ENCODE results near the gene EHD3.

Gene EHD3

GRCh38 chr2:31212659-31213600 is 21.0 kb upstream of the EHD3 start:
- in situ Hi-C loops (cut with MboI; ENCODE audit: low sequenced_read_pairs) = no loop called here

GRCh38 chr2:31213601-31214443 is 20.1 kb upstream of the EHD3 start:
- in situ Hi-C loops (cut with MboI; ENCODE audit: low sequenced_read_pairs) = no loop called here

- in situ Hi-C loops (cut with MboI; ENCODE audit: low sequenced_read_pairs) = no loop called here
These were observed 19.5 kb upstream of the EHD3 start for GRCh38 chr2:31214444-31214915.

DNA sequence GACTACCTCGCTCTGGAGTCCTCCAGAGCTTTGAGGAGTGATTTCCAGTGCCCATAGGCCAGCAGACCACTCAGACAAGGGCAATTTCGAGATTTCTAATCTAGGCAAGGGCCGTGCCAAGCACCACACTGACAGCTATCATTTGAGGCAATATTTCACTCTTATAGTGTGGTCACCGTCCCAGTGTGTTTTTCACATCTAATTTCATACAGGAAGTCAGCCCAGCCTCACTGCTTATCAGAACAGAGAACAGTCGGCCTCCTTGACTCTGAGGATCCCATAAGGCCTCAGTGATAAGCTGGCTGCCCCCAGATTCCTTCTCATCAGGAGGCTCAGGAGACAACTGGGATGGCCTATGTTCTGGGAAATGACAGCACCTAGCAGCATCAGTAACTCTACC is 17.2 kb upstream of the EHD3 start:
- in situ Hi-C loops (cut with MboI; ENCODE audit: low sequenced_read_pairs) = no loop called here

DNA sequence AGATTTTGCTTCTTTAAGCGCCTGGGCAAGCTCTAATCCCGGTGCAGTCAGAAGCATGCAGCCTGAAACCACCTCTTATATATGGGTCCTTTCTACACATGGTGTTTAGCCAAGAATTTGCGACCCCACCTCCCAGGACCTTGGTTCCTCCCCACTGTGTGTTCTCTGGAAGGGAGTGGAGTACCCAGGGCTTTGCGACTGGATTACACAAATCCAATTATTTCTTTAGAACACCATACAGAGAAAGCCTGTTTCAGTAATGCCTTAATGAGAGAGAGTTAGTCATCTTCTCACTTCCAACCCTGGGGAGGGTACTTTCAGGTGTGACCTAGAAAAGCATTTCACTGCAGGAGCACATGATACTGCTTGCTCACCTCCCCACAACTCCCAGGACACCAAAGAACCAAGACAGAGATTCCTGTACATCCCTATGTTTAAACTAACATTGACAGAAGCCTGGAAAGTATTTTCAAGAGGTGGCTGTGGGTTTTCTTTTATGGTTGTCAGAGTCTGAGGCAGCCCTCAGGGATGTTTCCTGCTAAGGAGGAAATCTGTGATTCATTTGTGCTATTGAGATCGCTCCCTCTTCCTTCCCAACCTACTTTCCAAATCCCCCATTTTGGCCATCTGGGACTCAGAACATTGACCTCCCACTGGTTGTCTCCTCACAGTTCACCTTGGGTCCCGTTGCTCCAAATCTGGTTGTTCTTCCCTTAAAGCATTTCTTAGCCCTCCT is 16.3 kb upstream of the EHD3 start, which contains the start of gene CAPN14:
Gene CAPN14, minus strand, starts transcription at position 51 of the 736 bp plus-strand sequence. CDS start 12,068 bp downstream, outside the sequence.
- in situ Hi-C loops (cut with MboI; ENCODE audit: low sequenced_read_pairs) = no loop called here

DNA sequence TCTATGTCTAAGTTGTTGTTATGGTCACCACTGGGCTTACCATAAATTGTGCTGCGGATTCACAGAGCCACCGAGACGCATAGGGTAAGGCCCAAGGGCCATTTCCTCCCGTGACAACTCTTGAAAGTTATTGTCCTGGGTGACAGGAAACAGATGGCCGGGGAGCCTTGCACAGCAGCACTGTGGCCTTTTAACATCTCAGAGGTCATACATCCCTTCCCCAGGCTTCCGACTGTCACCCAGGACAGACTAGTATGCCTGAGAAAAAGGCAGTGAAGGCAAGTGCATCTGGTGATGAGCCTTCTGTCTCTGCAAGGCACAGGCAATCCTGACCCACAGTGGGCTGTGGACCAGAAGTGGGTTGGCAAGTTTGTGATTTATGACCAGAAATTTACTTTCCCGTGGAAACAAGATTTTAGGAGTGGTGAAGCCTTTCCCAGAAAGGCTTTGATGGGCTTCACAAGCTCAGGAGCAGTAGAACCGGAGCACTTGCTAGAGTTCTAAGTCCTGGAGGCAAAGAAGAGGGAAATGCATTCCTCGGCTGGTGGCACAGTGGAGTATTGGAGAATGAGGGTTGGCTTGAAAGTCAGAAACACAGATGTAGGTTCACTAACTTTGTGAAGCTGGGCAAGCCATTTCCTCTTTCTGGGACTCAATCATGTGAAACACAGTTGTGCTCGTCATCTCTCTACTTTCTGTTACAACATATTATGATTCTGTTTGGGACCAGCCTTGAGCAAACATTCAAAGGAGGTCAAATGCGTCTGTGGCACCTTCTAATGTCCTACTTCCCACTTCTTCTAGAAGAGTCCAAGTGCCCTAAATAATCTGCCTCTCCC is 14.6 kb upstream of the EHD3 start:
- in situ Hi-C loops (cut with MboI; ENCODE audit: low sequenced_read_pairs) = no loop called here

- in situ Hi-C loops (cut with MboI; ENCODE audit: low sequenced_read_pairs) = no loop called here
These were observed 12.4 kb upstream of the EHD3 start for GRCh38 chr2:31221544-31221943.

GRCh38 chr2:31222071-31222470 is 11.9 kb upstream of the EHD3 start:
- in situ Hi-C loops (cut with MboI; ENCODE audit: low sequenced_read_pairs) = no loop called here

DNA sequence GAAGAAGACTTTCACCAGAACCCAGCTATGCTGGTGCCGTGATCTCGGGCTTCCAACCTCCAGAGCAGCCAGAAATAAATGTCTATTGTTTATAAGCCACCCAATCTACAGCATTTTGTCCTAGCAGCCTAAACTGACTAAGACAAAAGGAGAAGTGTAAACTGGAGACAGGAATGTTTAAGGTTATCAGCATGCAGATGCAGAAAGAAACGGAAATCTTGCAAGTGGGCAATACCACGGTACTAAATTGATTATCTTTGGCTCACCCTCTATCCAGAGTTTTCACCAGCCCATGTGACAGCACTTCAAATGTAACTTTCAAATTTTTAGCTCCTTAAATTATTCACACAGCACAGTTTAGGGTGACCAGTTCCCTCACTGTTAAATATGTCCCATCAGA is 10.9 kb upstream of the EHD3 start:
- in situ Hi-C loops (cut with MboI; ENCODE audit: low sequenced_read_pairs) = no loop called here

GRCh38 chr2:31223749-31224148 is 10.2 kb upstream of the EHD3 start:
- in situ Hi-C loops (cut with MboI; ENCODE audit: low sequenced_read_pairs) = no loop called here

GRCh38 chr2:31226266-31226665 is 7.7 kb upstream of the EHD3 start:
- in situ Hi-C loops (cut with MboI; ENCODE audit: low sequenced_read_pairs) = no loop called here

DNA sequence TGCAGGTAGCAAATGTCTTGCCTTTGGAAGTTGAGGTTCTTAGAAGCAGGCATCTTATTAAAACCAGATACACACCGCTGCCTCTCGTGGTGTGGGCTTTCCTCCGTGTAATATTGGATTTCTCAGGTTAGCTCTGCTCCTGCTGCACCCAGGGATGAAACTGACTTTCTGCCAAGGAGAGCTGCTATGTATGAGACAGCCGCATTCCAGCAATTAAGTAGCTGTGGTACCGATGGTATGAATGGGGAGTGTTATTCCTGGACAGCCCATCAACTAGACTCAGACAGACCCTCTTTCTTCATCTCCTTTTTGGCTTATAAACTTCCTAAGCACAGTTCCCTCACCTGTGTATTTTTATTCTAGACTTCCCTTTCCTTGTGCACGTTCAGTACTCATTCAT is 6.8 kb upstream of the EHD3 start:
- in situ Hi-C loops (cut with MboI; ENCODE audit: low sequenced_read_pairs) = no loop called here

GRCh38 chr2:31227711-31228125 is 6.2 kb upstream of the EHD3 start:
- in situ Hi-C loops (cut with MboI; ENCODE audit: low sequenced_read_pairs) = no loop called here

GRCh38 chr2:31228717-31229116 is 5.2 kb upstream of the EHD3 start:
- in situ Hi-C loops (cut with MboI; ENCODE audit: low sequenced_read_pairs) = no loop called here

DNA sequence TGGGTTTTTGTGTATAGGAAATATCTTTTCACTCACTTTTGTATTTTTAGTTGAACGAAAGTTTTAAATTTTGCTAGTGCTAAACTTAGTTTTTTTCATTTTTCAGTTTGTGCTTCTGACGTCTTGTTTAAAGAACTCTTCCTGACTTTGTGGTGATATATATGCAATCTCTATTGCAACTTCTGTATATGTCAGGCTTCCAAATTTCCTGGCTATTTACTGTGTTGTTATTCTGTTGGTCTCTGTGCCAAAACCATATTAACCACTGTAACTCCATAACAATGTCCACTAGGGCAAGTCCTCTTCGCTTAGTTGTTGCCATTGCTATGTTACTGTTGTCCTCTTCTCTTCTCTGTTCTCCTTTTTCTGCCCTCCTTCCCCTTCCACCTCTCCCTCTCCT is 3.2 kb upstream of the EHD3 start:
- in situ Hi-C loops (cut with MboI; ENCODE audit: low sequenced_read_pairs) = no loop called here

DNA sequence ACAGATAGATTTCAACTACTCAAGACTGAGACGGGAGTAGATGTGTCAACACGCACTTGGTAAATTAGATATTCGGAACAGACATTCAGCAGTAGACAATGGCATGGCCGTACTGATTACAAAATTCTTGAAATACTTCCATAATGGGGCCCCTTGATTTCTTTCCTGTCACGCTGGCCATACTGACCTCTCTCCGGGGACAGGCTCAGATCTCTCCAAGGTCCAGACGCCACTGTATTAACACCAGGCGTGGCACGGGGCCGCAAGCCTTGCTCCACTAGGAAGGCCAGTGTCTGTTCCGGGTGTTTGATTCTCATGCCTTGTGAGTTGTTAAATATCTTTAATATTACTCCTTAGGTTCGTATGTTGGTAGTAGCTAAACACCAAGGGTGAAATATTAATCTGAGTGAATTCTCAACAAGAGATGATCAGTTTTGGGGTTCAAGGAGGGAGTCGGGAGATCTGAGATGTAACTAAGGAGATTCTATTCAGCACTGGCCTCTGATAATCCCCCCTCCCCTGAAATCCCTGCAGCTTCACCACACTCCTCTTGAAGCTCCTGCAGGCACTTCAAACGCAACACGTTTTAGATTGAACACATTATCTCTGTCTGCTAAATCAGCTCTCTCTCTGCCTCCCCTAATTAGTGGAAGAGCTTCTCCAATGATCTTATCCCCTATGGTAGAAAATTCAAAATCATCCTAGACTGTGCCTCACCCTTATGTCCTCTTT is 2.2 kb upstream of the EHD3 start:
- in situ Hi-C loops (cut with MboI; ENCODE audit: low sequenced_read_pairs) = no loop called here

DNA sequence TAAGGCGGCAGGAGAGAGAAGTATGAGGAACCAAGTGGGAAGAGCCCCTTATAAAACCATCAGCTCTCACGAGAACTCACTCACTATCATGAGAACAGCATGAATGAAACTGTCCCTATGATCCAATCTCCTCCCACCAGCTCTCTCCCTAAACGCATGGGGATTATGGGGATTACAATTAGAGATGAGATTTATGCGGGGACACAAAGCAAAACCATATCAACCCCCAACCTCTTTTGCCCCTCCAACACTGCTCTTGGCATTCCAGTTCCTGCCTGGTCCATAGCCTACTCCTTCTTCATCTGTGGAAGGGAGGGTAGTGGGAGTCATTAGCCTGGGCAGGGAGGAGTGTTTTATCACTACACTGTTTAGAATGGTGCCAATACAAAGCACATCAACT is 1.4 kb upstream of the EHD3 start:
- in situ Hi-C loops (cut with MboI; ENCODE audit: low sequenced_read_pairs) = no loop called here

GRCh38 chr2:31233231-31233630 is 721 bp upstream of the EHD3 start:
- in situ Hi-C loops (cut with MboI; ENCODE audit: low sequenced_read_pairs) = no loop called here

Data from HL-60/S4 treated with phorbol 12-myristate 13-acetate at 8.2 ng/mL for 4 days and 3 days (cell line).